HFF-Myc (cell line): ENCODE results near the gene ITIH3.
A peak's percentile ranks its signal among the peaks of the same experiment; 100 is the strongest.

ENCODE experiments used
- DNase-seq: peaks from one replicate; pipeline ENCODE4 v3.0.0-alpha.2; 2011; ENCODE audit warnings: low read depth; ENCODE audit errors: extremely low read depth
- H3K4me3 ChIP-seq: replicated peaks from 2 replicates; pipeline ENCODE4 v1.5.1; 2011; ENCODE audit warnings: low read depth, mild to moderate bottlenecking, control low read depth, low read length
- CTCF ChIP-seq: IDR thresholded peaks from 2 replicates; pipeline ENCODE4 v1.5.1; 2012; ENCODE audit warnings: mild to moderate bottlenecking, low read depth, low read length, control low read depth; ENCODE audit errors: missing control alignments

Gene ITIH3

GRCh38 chr3:52827866-52828376 is 33.3 kb downstream of the ITIH3 start:
- DNase-seq, result no peak
- no peak overlapping the region for H3K4me3 ChIP-seq
- TF ChIP-seq CTCF, result peak; percentile 12

GRCh38 chr3:52829482-52829881 is 34.9 kb downstream of the ITIH3 start:
- no peak overlapping the region for H3K4me3 ChIP-seq
- no peak for DNase-seq
- no peak for TF ChIP-seq CTCF

- no peak for DNase-seq
- no peak for TF ChIP-seq CTCF
- no peak overlapping the region for H3K4me3 ChIP-seq
Measured at GRCh38 chr3:52829906-52830463, 35.4 kb downstream of the ITIH3 start.

- no peak for TF ChIP-seq CTCF
- no peak for DNase-seq
- H3K4me3 ChIP-seq, result no peak within 1 kb of the TSS
Measured at GRCh38 chr3:52830535-52831258, 36.1 kb downstream of the ITIH3 start, which contains the start of gene ITIH4. Gene ITIH4, minus strand, starts transcription at chr3:52830672. Its CDS starts 30 bp downstream, at chr3:52830642.

- H3K4me3 ChIP-seq, result no peak overlapping the region
- DNase-seq, result peak; percentile 75
- TF ChIP-seq CTCF, result no peak
Measured at GRCh38 chr3:52831500-52832301, 37.1 kb downstream of the ITIH3 start.

- H3K4me3 ChIP-seq, result no peak overlapping the region
Measured at GRCh38 chr3:52833202-52833601, 38.6 kb downstream of the ITIH3 start.

More at GRCh38 chr3:52833202-52833601, 38.6 kb downstream of the ITIH3 start:
- TF ChIP-seq CTCF, result no peak
- DNase-seq, result no peak
